K562 (cell line): ENCODE measurements around the gene FHIT.

Experiments used
- CTCF ChIP-seq, 3 experiments: IDR thresholded peaks in 2 of 3; conservative IDR thresholded peaks in 1 of 3; 2 replicates each; pipeline ENCODE4 v1.5.1; 2011 to 2012; ENCODE audit warnings: low read length in 3 of 3, mild to moderate bottlenecking in 3 of 3, control low read depth in 2 of 3, improper control_type of control experiment in 1 of 3, inconsistent platforms in 1 of 3, low read depth in 1 of 3, mixed read lengths in 1 of 3, moderate library complexity in 1 of 3; ENCODE audit not compliant: insufficient read depth in 2 of 3
- RFX5 ChIP-seq: IDR thresholded peaks from 2 replicates; pipeline ENCODE4 v1.6.1; 2011; ENCODE audit warnings: low read depth, mild to moderate bottlenecking, improper control_type of control experiment, low read length
- ZNF384 ChIP-seq: IDR thresholded peaks from 2 replicates; pipeline ENCODE4 v1.6.1; 2012; ENCODE audit warnings: low read depth, low read length, improper control_type of control experiment
- ZNF431 ChIP-seq: sonication (generic); formaldehyde crosslinking; IDR thresholded peaks from 2 replicates; pipeline ENCODE4 v1.8.0; 2022; ENCODE audit warnings: mild to moderate bottlenecking, missing genetic modification reagents

GRCh38 chr3:60027335-60027734 lies 1223.9 kb downstream of the FHIT start:
- no peak for TF ChIP-seq RFX5
- no peak for TF ChIP-seq ZNF384
- TF ChIP-seq CTCF (IDR thresholded peaks at IDR 0.05 in 2 of 3, conservative IDR thresholded peaks at IDR 0.05 in 1 of 3; ENCODE audit: insufficient read depth in 2 of 3, low read depth in 1 of 3, low read length in 3 of 3), result no peak
- TF ChIP-seq ZNF431 (CRISPR knock-in tag), result no peak
